ENCODE results near the gene ZBTB42.

DNA sequence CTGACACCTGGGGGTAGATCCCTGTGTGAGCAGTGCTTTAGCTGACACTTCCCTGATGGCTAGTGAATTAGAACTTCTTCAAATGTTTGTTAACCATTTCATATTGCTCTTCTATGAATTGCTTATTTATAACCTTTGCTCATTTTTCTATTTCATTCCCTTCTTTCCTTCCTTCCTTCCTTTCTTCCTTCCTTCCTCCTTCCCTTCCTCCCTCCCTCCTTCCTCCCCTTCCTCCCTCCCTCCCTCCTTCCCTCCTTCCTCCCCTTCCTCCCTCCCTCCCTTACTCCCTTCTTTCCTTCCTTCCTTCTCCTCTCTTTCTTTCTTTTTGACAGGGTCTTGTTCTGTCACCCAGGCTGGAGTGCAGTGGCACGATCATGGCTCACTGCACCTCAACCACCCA, 40.8 kb downstream of the ZBTB42 start:
- no peak for TF ChIP-seq MAX (CRISPR knock-in tag; IDR thresholded peaks at IDR 0.05)
- TF ChIP-seq, protein P1, sequence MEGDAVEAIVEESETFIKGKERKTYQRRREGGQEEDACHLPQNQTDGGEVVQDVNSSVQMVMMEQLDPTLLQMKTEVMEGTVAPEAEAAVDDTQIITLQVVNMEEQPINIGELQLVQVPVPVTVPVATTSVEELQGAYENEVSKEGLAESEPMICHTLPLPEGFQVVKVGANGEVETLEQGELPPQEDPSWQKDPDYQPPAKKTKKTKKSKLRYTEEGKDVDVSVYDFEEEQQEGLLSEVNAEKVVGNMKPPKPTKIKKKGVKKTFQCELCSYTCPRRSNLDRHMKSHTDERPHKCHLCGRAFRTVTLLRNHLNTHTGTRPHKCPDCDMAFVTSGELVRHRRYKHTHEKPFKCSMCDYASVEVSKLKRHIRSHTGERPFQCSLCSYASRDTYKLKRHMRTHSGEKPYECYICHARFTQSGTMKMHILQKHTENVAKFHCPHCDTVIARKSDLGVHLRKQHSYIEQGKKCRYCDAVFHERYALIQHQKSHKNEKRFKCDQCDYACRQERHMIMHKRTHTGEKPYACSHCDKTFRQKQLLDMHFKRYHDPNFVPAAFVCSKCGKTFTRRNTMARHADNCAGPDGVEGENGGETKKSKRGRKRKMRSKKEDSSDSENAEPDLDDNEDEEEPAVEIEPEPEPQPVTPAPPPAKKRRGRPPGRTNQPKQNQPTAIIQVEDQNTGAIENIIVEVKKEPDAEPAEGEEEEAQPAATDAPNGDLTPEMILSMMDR (IDR thresholded peaks at IDR 0.05), result no peak
- no peak for TF ChIP-seq E2F1 (CRISPR knock-in tag; IDR thresholded peaks at IDR 0.05)

Data from WTC11 (cell line).